Measurements from ENCODE around the gene COASY. TPM values are rescaled to one million over a fixed set of nuclear protein-coding genes. Genes with fewer than 3 reads are reported as not detected.
A peak's percentile ranks its signal among the peaks of the same experiment; 100 is the strongest.

The COASY gene
- polyA plus RNA-seq, 4 donors = 31.8 to 67.0 (median 48.0) TPM

DNA sequence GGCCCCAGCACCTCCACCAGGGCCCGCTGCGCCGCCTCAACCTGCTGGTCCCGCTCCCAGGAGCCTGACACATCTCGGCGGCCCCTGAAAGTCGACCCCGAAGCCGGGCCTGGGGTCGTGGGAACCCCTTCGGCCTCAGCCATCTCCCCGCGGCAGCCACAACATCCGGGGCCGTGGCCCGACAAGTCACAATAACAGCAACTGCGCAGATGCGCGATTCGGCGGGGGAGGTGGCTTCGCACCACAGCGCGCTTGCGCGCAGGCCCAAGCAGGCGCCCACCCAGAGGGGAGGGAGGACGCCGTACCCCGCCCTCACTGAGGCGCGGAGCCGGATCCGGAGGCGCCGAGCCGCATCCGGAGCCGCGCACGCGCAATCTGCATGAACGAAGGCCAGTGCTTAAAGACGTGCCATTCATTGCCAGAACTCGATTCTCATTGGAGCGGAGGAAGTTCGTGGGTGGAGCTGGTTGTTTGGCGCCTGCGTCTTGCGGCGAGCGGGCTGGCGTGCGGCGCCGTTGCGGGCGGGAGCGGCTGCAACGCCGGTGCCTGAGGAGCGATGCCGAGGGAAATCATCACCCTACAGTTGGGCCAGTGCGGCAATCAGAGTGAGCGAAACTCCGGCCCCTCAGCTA lies 47.4 kb downstream of the COASY start, which contains the start of the genes RETREG3 and TUBG1:
RETREG3 (minus strand) TSS at position 193 of the 632 bp plus-strand sequence; CDS start at position 143, 50 bp downstream.
TUBG1 (plus strand) TSS at position 502 of the 632 bp plus-strand sequence; CDS start at position 557, 55 bp downstream.
- peak; percentile 98 to 99 (median 98) for DNase-seq (ENCODE audit: low read depth in 4 of 4, low spot score in 3 of 4)

- DNase-seq (ENCODE audit: low read depth in 4 of 4, low spot score in 3 of 4) = peak in 1 of 4 donors; percentile 15
These were observed 48.2 kb downstream of the COASY start for GRCh38 chr17:42609814-42610801.

- no peak for DNase-seq (ENCODE audit: low read depth in 4 of 4, low spot score in 3 of 4)
These were observed 50.1 kb downstream of the COASY start for GRCh38 chr17:42612013-42612412.

- DNase-seq (ENCODE audit: low read depth in 4 of 4, low spot score in 3 of 4) = no peak
These were observed 51.8 kb downstream of the COASY start for GRCh38 chr17:42613699-42614295.

Other genes with a start within 250 kb of the COASY start
- gene STAT3, start 173.7 kb upstream of the COASY start, polyA plus RNA-seq (ENCODE audit: insufficient read length in 4 of 4) = 10 to 100 TPM; 59.7 to 70.3 (median 64.9) TPM
- gene CAVIN1, start 138.9 kb upstream of the COASY start, polyA plus RNA-seq (ENCODE audit: insufficient read length in 4 of 4) = 100 to 1,000 TPM in 1 of 4 donors, 10 to 100 TPM in 3; 61.8 to 275 (median 71.3) TPM
- 10 to 100 TPM; 36.7 to 60.6 (median 50.4) TPM for gene ATP6V0A1, start 103.3 kb upstream of the COASY start, polyA plus RNA-seq (ENCODE audit: insufficient read length in 4 of 4)
- gene NAGLU, start 25.9 kb upstream of the COASY start, polyA plus RNA-seq (ENCODE audit: insufficient read length in 4 of 4) = 10 to 100 TPM; 18.2 to 30.7 (median 19.8) TPM
- gene HSD17B1, start 9.2 kb upstream of the COASY start, polyA plus RNA-seq (ENCODE audit: insufficient read length in 4 of 4) = 1 to 10 TPM; 2.2 to 5.8 (median 3.5) TPM
- 10 to 100 TPM; 33.5 to 41.3 (median 36.0) TPM for gene MLX, start 5.0 kb downstream of the COASY start, polyA plus RNA-seq (ENCODE audit: insufficient read length in 4 of 4)
- gene PSMC3IP, start 15.6 kb downstream of the COASY start, polyA plus RNA-seq (ENCODE audit: insufficient read length in 4 of 4) = 10 to 100 TPM; 14.3 to 21.8 (median 18.6) TPM
- gene RETREG3, start 47.2 kb downstream of the COASY start, polyA plus RNA-seq (ENCODE audit: insufficient read length in 4 of 4) = 10 to 100 TPM; 38.0 to 58.7 (median 46.7) TPM
- 10 to 100 TPM; 32.6 to 57.1 (median 52.7) TPM for gene TUBG1, start 47.5 kb downstream of the COASY start, polyA plus RNA-seq (ENCODE audit: insufficient read length in 4 of 4)
- gene TUBG2, start 97.1 kb downstream of the COASY start, polyA plus RNA-seq (ENCODE audit: insufficient read length in 4 of 4) = 10 to 100 TPM; 18.7 to 35.6 (median 28.6) TPM
- 10 to 100 TPM; 12.1 to 22.9 (median 17.7) TPM for gene PLEKHH3, start 114.8 kb downstream of the COASY start, polyA plus RNA-seq (ENCODE audit: insufficient read length in 4 of 4)
- 1 to 10 TPM in 3 of 4 donors, under 1 TPM in 1; 0.74 to 2.4 (median 1.6) TPM for gene CCR10, start 119.7 kb downstream of the COASY start, polyA plus RNA-seq (ENCODE audit: insufficient read length in 4 of 4)
- gene CNTNAP1, start 120.4 kb downstream of the COASY start, polyA plus RNA-seq (ENCODE audit: insufficient read length in 4 of 4) = 10 to 100 TPM in 2 of 4 donors, 1 to 10 TPM in 2; 8.1 to 27.7 (median 9.5) TPM
- gene EZH1, start 182.9 kb downstream of the COASY start, polyA plus RNA-seq (ENCODE audit: insufficient read length in 4 of 4) = 10 to 100 TPM; 30.8 to 64.0 (median 45.3) TPM
- 100 to 1,000 TPM in 2 of 4 donors, 10 to 100 TPM in 2; 92.1 to 140 (median 100) TPM for gene RAMP2, start 199.1 kb downstream of the COASY start, polyA plus RNA-seq (ENCODE audit: insufficient read length in 4 of 4)
- gene VPS25, start 211.3 kb downstream of the COASY start, polyA plus RNA-seq (ENCODE audit: insufficient read length in 4 of 4) = 10 to 100 TPM; 56.7 to 93.6 (median 83.4) TPM
- gene WNK4, start 218.5 kb downstream of the COASY start, polyA plus RNA-seq (ENCODE audit: insufficient read length in 4 of 4) = 10 to 100 TPM in 3 of 4 donors, 1 to 10 TPM in 1; 3.5 to 14.8 (median 12.5) TPM
- gene COA3, start 236.6 kb downstream of the COASY start, polyA plus RNA-seq (ENCODE audit: insufficient read length in 4 of 4) = 100 to 1,000 TPM in 3 of 4 donors, 10 to 100 TPM in 1; 59.1 to 167 (median 159) TPM
- gene CNTD1, start 236.7 kb downstream of the COASY start, polyA plus RNA-seq (ENCODE audit: insufficient read length in 4 of 4) = 1 to 10 TPM; 1.4 to 3.6 (median 2.3) TPM